Raji (cell line): ENCODE measurements around the gene RHOT2.
A peak's percentile ranks its signal among the peaks of the same experiment; 100 is the strongest.

Source experiments
- POLR2A ChIP-seq: IDR thresholded peaks from 2 replicates; pipeline ENCODE4 v1.6.1; 2011; ENCODE audit warnings: low read depth, low read length, control low read depth; ENCODE audit not compliant: insufficient read depth

The RHOT2 gene

DNA sequence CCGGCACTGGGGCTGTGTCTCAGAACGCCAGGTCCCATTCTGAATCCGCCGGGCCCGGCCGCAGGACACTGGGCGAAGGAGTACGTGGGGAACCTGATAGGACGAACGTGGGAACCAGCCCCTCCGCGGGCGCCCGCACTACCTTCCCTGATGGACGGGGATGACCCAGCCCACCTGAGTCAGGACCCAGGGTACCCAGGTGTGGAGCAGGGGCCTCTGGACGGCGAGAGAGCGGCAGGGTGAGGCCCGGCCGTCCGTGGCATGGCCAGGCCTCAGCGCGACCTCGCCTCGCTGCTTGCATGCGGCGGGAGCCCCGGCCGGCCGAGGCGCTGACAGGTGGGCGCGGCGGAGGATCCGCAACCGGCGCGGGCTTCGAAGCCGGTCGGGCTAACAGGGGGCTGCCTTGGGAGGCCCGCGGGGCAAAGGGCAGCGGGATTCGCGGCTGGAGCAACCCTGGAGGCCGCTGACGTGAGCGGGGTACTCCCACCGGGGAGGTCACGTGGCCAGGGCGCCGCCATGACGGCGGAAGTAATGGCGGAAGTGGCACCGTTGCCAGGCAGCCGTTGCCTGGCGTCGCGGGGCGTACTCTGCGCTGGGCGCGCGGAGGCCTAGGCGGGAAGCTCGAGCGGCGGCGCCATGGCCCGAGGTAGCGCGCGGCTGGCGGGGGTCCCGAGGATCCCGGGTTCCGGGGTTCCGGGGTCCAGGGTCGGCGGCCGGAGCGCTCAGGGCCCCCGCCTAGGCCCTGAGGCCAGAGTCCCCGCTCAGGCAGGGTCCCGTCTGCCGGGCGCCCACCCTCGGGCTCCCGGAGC is 18.9 kb upstream of the RHOT2 start, which contains the start of gene WDR90:
WDR90 (plus strand) TSS at position 585 of the 809 bp plus-strand sequence; CDS start at position 637, 52 bp downstream.
- peak; percentile 82 for TF ChIP-seq POLR2A

DNA sequence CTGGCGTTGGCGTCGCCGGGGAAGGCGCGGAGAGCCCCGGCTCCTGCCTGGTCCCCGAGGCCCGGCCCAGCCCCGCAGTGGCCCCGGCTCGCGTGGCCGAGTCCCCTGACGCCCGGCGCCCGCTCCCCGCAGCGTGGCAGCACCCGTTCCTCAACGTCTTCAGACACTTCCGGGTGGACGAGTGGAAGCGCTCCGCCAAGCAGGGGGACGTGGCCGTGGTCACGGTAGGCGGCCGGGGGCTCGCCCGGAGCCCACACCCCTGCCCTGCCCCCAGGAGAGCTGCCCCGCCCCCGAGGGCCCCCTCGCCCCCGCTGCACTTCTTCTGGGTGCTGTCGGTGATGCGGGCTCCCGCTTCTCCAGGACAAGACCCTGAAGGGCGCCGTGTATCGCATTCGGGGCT is 18.3 kb upstream of the RHOT2 start:
- no peak for TF ChIP-seq POLR2A

DNA sequence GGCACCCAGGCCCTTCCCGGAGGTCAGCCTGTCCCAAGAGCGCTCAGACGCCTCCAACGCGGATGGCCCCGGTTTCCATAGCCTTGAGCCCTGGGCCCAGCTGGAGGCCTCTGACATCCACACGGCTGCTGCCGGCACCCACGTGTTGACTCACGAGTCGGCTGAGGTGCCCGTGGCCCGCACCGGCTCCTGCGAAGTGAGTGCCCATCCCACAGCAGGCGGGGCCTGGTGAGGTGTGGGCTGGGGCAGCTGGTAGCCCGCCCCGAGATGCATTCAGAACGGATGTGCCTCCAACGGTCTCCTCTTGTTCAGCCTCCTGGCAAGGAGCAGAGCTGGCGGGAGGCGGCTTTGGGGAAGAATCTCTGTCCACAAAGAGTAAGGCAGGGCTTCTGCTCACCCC is 16.1 kb upstream of the RHOT2 start:
- TF ChIP-seq POLR2A, result no peak

DNA sequence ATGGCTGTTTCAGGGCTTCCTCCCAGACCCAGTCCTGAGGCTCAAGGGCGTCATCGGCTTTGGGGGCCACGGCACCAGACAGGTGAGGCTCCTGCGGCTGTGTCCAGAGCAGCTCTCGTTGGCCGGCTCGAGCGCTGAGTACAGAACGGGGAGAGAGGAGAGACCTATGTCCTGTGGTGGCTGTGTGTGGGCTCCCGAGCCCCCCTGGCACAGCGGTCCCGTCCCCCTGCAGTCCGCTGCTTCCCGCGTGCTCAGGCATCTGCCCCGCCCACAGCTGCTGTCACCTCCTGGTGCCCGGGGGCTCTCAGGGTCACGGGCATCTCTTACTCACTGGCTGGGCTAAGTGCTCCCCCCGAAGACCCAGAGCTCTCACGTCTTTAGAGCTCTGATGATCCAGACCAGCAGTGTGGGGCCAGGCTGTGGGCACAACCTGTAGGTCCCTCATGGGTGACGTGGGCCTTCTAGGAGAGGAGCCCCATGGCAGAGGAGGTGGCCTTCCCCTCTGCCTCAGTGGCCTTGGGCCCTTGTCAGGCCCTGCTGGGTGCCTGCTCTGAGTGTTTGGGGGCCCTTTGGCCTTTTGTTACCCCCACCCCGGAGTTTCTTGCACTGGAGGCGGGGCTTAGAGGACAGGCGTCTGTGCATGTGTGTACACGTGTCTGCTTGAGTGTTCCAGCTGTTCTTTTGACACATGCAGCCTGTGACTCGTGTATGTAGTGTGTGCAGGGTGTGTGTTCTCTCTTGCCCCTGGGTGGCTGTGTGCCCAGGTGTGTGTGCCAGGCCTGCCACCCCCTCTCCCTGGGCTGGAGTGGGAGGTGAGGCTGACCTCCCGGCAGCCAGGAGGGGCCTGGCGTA is 15.3 kb upstream of the RHOT2 start:
- no peak for TF ChIP-seq POLR2A

DNA sequence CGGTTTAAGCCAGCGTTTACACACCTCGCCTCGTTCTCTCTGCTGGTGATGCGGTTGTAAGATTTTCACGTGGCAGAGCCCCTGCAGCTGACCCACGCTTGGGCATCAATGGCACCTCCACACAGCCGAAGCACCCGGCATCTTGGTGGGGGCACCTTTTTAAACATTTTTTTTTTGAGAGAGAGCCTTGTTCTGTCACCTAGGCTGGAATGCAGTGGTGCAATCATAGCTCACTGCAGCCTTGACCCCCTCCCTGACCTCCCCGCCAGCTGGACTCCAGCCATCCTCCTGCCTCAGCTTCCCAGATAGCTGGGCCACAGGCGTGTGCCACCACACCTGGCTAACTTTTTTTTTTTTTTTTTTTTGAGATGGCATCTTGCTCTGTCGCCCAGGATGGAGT is 13.9 kb upstream of the RHOT2 start:
- no peak for TF ChIP-seq POLR2A

DNA sequence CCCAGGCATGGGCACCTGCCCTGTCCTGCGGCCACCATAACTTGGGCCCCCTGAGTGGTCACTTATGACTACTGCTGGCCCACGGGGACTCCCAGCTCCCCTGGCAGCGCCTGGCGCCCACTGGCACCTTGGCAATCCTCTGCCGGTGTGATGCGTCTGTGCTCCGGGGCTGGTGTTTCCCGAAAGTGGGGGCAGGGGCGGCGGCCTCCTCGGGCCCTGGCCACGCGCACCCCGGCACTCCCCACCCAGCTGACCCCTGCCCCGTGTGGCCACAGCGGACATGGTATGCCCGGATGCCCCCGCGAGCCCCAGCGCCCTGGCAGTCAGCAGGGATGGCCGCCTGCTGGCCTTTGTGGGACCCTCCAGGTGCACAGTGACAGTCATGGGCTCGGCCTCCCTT is 10.4 kb upstream of the RHOT2 start:
- no peak for TF ChIP-seq POLR2A

DNA sequence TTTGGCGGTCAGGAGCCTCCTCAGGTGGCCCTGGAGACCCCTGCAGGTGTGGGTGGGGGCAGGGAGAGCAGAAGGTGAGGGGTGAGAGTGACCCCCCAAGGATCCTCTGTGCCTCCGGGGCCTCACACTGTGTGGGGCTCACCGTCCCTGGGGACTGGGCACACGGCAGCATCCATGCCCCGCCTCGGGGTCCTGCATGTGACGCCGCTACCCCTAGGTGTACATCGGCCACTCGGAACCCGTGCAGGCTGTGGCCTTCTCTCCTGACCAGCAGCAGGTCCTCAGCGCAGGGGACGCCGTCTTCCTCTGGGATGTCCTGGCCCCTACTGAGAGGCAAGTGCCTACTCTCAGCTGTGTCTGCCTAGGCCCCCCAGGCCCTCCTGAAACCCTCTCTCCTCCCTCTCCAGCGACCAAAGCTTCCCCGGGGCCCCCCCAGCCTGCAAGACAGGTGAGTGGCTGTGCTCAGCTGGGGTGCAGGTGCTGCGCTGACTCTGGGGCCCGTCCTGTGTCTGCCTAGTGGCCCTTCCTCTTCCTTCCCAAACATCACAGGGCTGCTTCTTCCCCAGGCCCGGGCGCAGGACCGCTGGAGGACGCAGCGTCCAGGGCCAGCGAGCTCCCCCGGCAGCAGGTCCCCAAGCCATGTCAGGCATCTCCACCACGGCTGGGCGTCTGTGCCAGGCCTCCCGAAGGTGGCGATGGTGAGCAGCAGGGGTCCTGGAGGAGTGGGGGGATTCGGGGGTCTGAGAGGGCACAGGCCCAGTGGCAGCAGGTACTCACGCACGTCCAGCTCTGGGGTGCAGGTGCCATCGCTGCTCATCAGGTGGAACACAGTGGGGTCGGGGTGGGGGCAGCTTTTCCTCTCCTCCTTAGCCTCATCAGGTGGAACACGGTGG is 9.0 kb upstream of the RHOT2 start:
- no peak for TF ChIP-seq POLR2A

DNA sequence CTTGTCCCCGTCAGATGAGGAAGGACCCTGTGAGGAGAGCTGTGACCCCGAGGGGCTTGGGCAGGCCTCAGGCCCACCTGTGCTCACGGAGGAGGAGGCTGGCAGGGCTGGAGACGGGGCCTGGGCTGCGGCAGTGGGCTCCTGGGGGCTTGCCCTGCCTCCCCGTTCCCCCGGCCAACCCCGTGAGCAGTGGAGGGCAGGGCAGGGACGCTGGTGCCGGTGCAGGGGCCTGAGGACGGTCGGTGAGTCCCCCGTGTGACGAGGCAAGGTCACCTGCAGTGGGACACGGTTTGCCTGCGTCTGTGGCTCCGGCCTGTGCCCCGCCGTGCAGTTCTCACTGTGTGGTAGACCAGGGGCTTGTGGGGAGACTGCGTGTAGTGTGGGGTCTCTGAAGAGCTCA is 8.3 kb upstream of the RHOT2 start:
- no peak for TF ChIP-seq POLR2A

DNA sequence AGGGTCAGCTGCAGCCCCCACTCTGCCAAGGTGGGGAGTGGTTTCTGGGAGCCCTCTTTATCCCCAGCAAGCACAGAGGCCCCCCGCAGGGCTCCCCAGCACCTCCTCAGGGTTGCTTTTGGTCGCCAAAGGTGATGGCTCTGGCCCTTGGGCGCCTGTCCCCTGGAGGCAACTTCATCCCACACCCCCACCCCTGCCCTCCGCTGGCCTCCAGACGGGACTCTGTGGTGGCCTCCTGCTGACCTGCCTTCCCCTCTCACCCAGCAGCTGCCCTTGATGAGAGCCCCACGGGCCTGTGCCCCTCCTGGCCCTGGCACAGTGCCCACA is 7.8 kb upstream of the RHOT2 start:
- no peak for TF ChIP-seq POLR2A

DNA sequence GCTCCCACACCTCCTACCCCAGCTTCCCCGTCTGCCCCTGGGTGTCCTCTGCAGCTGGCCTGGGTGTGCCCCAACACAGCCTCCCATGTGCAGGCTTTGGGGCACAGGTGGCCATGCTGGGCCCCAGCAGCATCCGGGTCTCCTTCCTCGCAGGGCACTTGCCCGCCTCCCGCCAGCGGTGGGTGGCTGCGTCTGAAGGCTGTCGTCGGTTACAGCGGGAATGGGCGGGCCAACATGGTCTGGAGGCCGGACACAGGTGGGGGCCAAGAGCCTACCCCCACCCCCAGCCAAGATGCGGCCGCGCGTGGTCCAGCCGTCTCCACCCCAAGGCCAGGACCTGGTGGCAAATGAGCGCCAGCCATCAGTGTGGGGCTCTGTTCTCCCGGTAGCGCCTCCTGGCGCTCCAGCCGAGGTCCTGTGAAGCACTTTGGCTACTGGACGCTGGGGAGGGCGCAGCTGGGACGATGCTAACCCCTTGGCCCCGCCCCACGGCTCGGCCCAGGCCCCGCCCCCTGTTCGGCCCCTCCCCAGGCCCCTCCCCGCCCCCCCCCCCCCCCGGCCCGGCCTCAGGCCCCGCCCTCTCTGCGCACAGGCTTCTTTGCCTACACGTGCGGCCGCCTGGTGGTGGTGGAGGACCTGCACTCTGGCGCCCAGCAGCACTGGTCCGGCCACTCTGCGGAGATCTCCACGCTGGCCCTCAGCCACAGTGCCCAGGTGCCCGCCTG is 7.3 kb upstream of the RHOT2 start:
- no peak for TF ChIP-seq POLR2A

DNA sequence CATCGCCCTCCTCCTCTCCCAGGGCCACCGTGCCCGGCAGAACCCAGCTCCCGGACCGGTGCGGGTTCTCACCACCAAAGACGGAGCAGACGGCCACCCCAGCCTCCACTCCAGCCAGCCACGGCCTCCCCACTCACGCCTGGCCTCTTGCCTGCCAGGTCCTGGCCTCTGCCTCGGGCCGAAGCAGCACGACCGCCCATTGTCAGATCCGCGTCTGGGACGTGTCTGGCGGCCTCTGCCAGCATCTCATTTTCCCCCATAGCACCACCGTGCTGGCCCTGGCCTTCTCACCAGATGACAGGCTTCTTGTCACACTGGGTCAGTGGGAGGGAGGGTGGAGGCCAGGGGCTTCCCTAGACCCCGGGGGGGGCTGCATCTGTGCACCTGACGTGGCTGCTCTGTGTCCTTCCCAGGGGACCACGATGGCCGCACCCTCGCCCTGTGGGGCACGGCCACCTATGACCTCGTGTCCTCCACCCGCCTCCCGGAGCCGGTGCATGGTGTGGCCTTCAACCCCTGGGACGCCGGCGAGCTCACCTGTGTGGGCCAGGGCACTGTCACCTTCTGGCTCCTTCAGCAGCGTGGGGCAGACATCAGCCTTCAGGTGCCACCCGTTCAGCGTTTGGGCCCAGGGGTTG is 6.6 kb upstream of the RHOT2 start:
- TF ChIP-seq POLR2A, result no peak

DNA sequence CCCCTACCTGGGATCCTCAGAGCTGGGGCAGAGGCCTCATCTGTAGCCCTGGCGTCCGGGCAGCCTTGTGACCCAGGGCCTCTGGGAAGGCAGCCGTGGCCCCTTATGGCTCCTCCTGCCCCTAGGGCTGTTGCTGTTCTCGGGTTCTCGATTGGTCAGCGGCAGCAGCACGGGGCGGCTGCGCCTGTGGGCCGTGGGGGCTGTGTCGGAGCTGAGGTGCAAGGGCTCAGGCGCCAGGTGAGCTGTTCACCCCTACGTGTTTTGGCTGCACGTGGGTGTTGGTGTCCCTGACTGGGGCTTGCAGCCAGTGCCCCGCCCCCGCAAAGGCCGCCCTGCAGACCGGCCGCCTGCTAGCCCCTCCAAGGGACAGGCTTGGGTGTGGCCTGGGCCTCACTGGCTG is 5.8 kb upstream of the RHOT2 start:
- no peak for TF ChIP-seq POLR2A

DNA sequence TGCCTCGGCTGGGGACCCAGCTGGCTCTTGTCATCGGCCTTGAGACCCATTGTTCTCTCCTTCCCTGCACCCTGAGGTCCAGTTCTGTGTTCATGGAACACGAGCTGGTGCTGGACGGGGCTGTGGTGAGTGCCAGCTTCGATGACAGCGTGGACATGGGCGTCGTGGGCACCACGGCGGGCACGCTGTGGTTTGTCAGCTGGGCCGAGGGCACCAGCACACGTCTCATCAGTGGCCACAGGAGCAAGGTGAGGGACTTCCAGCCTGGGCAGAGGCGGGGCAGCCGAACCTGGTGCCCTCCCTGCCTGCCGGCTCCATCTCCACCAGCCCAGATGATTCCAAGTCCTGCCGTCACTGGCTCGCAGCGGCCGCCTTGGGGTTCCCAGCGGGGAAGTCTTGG is 5.3 kb upstream of the RHOT2 start:
- TF ChIP-seq POLR2A, result no peak

DNA sequence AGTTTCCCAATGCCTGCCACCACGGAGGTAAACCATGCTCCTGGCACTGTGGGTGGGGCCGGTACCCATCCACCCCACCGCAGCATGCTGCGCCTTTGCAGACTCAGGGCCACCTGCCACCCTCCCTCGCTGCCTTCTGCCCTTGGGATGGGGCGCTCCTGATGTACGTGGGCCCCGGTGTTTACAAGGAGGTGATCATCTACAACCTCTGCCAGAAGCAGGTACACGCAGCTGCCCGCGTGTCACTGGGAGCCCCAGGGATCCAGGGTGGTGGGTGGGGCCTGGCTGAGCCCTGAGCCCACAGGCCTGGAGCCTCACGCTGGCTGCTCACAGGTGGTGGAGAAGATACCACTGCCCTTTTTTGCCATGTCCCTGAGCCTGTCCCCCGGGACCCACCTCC is 1.4 kb upstream of the RHOT2 start:
- no peak for TF ChIP-seq POLR2A
